ENCODE measurements around the gene CACNA1C. TPM values are rescaled to one million over a fixed set of nuclear protein-coding genes. Genes with fewer than 3 reads are reported as not detected.

The CACNA1C gene
- total and polyA plus RNA-seq, 2 donors (not counting 1 experiment from before 2014, with no cell fraction given), result 0.01 to 0.02 TPM

DNA sequence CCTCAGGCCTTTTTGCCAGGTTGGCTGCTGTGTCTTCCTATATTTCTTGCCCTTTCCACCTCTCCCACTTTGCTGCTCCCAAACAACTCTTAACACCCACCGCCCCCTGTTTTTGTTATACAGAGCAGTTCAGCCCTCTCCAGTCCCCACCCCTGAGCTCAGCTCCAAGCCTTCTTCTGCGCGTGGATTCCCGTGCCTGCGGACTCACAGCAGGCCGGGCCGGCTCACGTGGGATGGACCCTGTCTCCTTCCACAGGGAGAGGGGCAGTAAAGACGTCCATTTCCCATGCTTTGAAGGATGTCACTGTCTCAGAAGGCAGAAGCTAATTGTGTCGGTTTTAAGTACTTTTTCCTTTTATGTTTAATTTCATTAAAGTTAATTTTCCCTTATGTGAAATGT, 139.4 kb downstream of the CACNA1C start:
- TF ChIP-seq, protein P1, sequence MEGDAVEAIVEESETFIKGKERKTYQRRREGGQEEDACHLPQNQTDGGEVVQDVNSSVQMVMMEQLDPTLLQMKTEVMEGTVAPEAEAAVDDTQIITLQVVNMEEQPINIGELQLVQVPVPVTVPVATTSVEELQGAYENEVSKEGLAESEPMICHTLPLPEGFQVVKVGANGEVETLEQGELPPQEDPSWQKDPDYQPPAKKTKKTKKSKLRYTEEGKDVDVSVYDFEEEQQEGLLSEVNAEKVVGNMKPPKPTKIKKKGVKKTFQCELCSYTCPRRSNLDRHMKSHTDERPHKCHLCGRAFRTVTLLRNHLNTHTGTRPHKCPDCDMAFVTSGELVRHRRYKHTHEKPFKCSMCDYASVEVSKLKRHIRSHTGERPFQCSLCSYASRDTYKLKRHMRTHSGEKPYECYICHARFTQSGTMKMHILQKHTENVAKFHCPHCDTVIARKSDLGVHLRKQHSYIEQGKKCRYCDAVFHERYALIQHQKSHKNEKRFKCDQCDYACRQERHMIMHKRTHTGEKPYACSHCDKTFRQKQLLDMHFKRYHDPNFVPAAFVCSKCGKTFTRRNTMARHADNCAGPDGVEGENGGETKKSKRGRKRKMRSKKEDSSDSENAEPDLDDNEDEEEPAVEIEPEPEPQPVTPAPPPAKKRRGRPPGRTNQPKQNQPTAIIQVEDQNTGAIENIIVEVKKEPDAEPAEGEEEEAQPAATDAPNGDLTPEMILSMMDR (IDR thresholded peaks at IDR 0.05), result no peak
- CTCF ChIA-PET, result no interaction called here
- Histone ChIP-seq H3K79me2 (ENCODE audit: control insufficient read depth, insufficient read depth, low read length) (no peaks in the 10 kb centered on the region), H3K4me2 (replicated peaks; ENCODE audit: low read depth, low read length, poor library complexity, severe bottlenecking) (no peak overlapping the region), H3K27me3 (replicated peaks in 1 of 4; ENCODE audit: control extremely low read depth in 1 of 4, control insufficient read depth in 3 of 4, insufficient read depth in 4 of 4, low read length in 3 of 4) (no peaks in the 10 kb centered on the region), H3K9ac (ENCODE audit: low read length) (no peak overlapping the region), H3K27ac (ENCODE audit: low read length in 2 of 2) (no peak overlapping the region), H3K36me3 (replicated peaks in 1 of 2; ENCODE audit: control extremely low read depth in 1 of 2, control insufficient read depth in 1 of 2, extremely low read depth in 1 of 2, insufficient read depth in 2 of 2, low read length in 1 of 2) (no peaks in the 10 kb centered on the region), H3K9me3 (ENCODE audit: control extremely low read depth in 1 of 3, control insufficient read depth in 2 of 3, insufficient read depth in 1 of 3, low read length in 2 of 3) (peaks cover 0 to 3% (median 0%) of the 10 kb centered on the region in 3 donors), H3K4me1 (ENCODE audit: control insufficient read depth in 2 of 2, insufficient read depth in 2 of 2, low read length in 2 of 2) (peaks cover 0 to under 1% of the 10 kb centered on the region in 2 donors), H2AFZ (ENCODE audit: insufficient read depth, low read depth, low read length, poor library complexity, severe bottlenecking) (no peak overlapping the region), H3K4me3 (ENCODE audit: control extremely low read depth in 1 of 5, extremely low read depth in 1 of 5, insufficient read depth in 1 of 5, low read depth in 2 of 5, low read length in 4 of 5) (no peak overlapping the region), H4K20me1 (ENCODE audit: control insufficient read depth, insufficient read depth, low read length, poor library complexity, severe bottlenecking) (no peaks in the 10 kb centered on the region)
- intact Hi-C loops (cut with micrococcal nuclease), result no loop called here
- WGBS (ENCODE audit: insufficient coverage), result 99% methylated on average over 7 of the region's 10 CpGs
- peaks cover 2% of the 10 kb centered on the region for H3K4me1 Mint-ChIP-seq
- H3K4me3 Mint-ChIP-seq, result no peak overlapping the region
- ATAC-seq (ENCODE audit: low read depth), result no peak
- no peaks in the 10 kb centered on the region for H3K9me3 Mint-ChIP-seq (ENCODE audit: insufficient read depth)
- POLR2A ChIA-PET, result no interaction called here
- H3K27ac Mint-ChIP-seq, result no peak overlapping the region
- no peak for DNase-seq
- peaks cover 3% of the 10 kb centered on the region for H3K27me3 Mint-ChIP-seq

DNA sequence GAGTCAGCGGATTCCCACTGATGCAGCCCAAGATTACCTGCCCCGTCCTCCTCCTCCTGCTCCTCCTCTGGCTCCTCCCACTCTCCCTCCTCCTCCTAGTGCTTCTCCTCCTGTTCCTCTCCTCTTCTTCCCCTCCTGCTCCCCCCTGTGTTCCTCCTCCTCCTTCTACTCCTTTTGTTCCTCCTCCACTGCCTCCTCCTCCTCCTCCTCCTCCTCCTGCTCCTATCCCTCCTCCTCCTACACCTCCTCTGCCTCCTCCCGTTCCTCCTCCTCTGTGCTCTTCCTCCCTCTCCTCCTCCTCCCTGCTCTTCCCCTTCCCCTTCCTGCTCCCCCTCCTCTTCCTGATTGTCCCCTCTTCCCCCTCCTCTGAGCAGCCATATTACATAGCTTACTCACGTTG, 141.3 kb downstream of the CACNA1C start:
- CTCF ChIA-PET, result no interaction called here
- H3K9me3 ChIP-seq (ENCODE audit: control extremely low read depth in 1 of 3, control insufficient read depth in 2 of 3, insufficient read depth in 1 of 3, low read length in 2 of 3), result peaks cover 0 to 3% (median 0%) of the 10 kb centered on the region in 3 donors
- no peak overlapping the region for H2AFZ ChIP-seq (ENCODE audit: insufficient read depth, low read depth, low read length, poor library complexity, severe bottlenecking)
- Mint-ChIP-seq H3K4me3 (no peak overlapping the region), H3K27me3 (peaks cover 7% of the 10 kb centered on the region), H3K4me1 (no peaks in the 10 kb centered on the region), H3K9me3 (ENCODE audit: insufficient read depth) (no peaks in the 10 kb centered on the region), H3K27ac (no peak overlapping the region)
- no peaks in the 10 kb centered on the region for H3K79me2 ChIP-seq (ENCODE audit: control insufficient read depth, insufficient read depth, low read length)
- no peak for DNase-seq
- no peaks in the 10 kb centered on the region for H3K27me3 ChIP-seq (replicated peaks in 1 of 4; ENCODE audit: control extremely low read depth in 1 of 4, control insufficient read depth in 3 of 4, insufficient read depth in 4 of 4, low read length in 3 of 4)
- no peak for ATAC-seq (ENCODE audit: low read depth)
- intact Hi-C loops (cut with micrococcal nuclease), result no loop called here
- H3K4me1 ChIP-seq (ENCODE audit: control insufficient read depth in 2 of 2, insufficient read depth in 2 of 2, low read length in 2 of 2), result no peaks in the 10 kb centered on the region
- H3K4me3 ChIP-seq (ENCODE audit: control extremely low read depth in 1 of 5, extremely low read depth in 1 of 5, insufficient read depth in 1 of 5, low read depth in 2 of 5, low read length in 4 of 5), result no peak overlapping the region
- no peak overlapping the region for H3K4me2 ChIP-seq (replicated peaks; ENCODE audit: low read depth, low read length, poor library complexity, severe bottlenecking)
- no peaks in the 10 kb centered on the region for H4K20me1 ChIP-seq (ENCODE audit: control insufficient read depth, insufficient read depth, low read length, poor library complexity, severe bottlenecking)
- POLR2A ChIA-PET, result interaction anchor here (0.8 kb wide), 1 partner anchor 457 kb away, joined by 9 read pairs; no protein-coding TSS in a partner anchor
- TF ChIP-seq EZH2 (IDR thresholded peaks at IDR 0.05; ENCODE audit: borderline replicate concordance, insufficient read depth, low read depth, low read length, poor library complexity, severe bottlenecking), result no peak
- TF ChIP-seq, protein P1 (IDR thresholded peaks at IDR 0.05), result no peak
- no peaks in the 10 kb centered on the region for H3K36me3 ChIP-seq (replicated peaks in 1 of 2; ENCODE audit: control extremely low read depth in 1 of 2, control insufficient read depth in 1 of 2, extremely low read depth in 1 of 2, insufficient read depth in 2 of 2, low read length in 1 of 2)
- H3K27ac ChIP-seq (ENCODE audit: low read length in 2 of 2), result no peak overlapping the region
- H3K9ac ChIP-seq (ENCODE audit: low read length), result no peak overlapping the region
- WGBS (ENCODE audit: insufficient coverage), result 61% methylated on average over 4 of the region's 4 CpGs

Data from B cell (primary cell).